ENCODE data around the gene SLC24A4.

Gene SLC24A4

GRCh38 chr14:92503756-92504491 is 181.0 kb downstream of the SLC24A4 start:
- in situ Hi-C loops (cut with MboI; ENCODE audit: low pct_unique_long_range_greater_than_20kb, low sequenced_read_pairs), result no loop called here
- DNase-seq, result no peak

- no peak for DNase-seq
- in situ Hi-C loops (cut with MboI; ENCODE audit: low pct_unique_long_range_greater_than_20kb, low sequenced_read_pairs), result no loop called here
These were observed 182.9 kb downstream of the SLC24A4 start for GRCh38 chr14:92505826-92506225.

- in situ Hi-C loops (cut with MboI; ENCODE audit: low pct_unique_long_range_greater_than_20kb, low sequenced_read_pairs), result no loop called here
- DNase-seq, result no peak
These were observed 183.3 kb downstream of the SLC24A4 start for GRCh38 chr14:92506231-92506630.

GRCh38 chr14:92507174-92507768 is 184.3 kb downstream of the SLC24A4 start:
- in situ Hi-C loops (cut with MboI; ENCODE audit: low pct_unique_long_range_greater_than_20kb, low sequenced_read_pairs), result no loop called here
- DNase-seq, result peak; percentile 74

- no peak for DNase-seq
- in situ Hi-C loops (cut with MboI; ENCODE audit: low pct_unique_long_range_greater_than_20kb, low sequenced_read_pairs), result no loop called here
These were observed 188.0 kb downstream of the SLC24A4 start for GRCh38 chr14:92510972-92511371.

- DNase-seq, result no peak
These were observed 188.7 kb downstream of the SLC24A4 start for GRCh38 chr14:92511453-92512238.

GRCh38 chr14:92512807-92513203 is 189.8 kb downstream of the SLC24A4 start:
- no peak for DNase-seq
- in situ Hi-C loops (cut with MboI; ENCODE audit: low pct_unique_long_range_greater_than_20kb, low sequenced_read_pairs), result no loop called here

More at GRCh38 chr14:92511453-92512238, 188.7 kb downstream of the SLC24A4 start:
- in situ Hi-C loops (cut with MboI; ENCODE audit: low pct_unique_long_range_greater_than_20kb, low sequenced_read_pairs), result no loop called here

- DNase-seq, result peak; percentile 64
- in situ Hi-C loops (cut with MboI; ENCODE audit: low pct_unique_long_range_greater_than_20kb, low sequenced_read_pairs), result no loop called here
These were observed 190.4 kb downstream of the SLC24A4 start, which contains the start of gene RIN3 for GRCh38 chr14:92513204-92513965. Gene RIN3 (plus strand): TSS chr14:92513781. CDS start chr14:92513933, 152 bp downstream.

- in situ Hi-C loops (cut with MboI; ENCODE audit: low pct_unique_long_range_greater_than_20kb, low sequenced_read_pairs), result no loop called here
- no peak for DNase-seq
These were observed 191.2 kb downstream of the SLC24A4 start for GRCh38 chr14:92513966-92514843.

GRCh38 chr14:92514844-92515514 is 192.0 kb downstream of the SLC24A4 start:
- in situ Hi-C loops (cut with MboI; ENCODE audit: low pct_unique_long_range_greater_than_20kb, low sequenced_read_pairs), result no loop called here
- no peak for DNase-seq

GRCh38 chr14:92515546-92516343 is 192.8 kb downstream of the SLC24A4 start:
- in situ Hi-C loops (cut with MboI; ENCODE audit: low pct_unique_long_range_greater_than_20kb, low sequenced_read_pairs), result no loop called here
- no peak for DNase-seq

- in situ Hi-C loops (cut with MboI; ENCODE audit: low pct_unique_long_range_greater_than_20kb, low sequenced_read_pairs), result no loop called here
- DNase-seq, result no peak
These were observed 193.5 kb downstream of the SLC24A4 start for GRCh38 chr14:92516344-92516965.

GRCh38 chr14:92516966-92517506 is 194.1 kb downstream of the SLC24A4 start:
- in situ Hi-C loops (cut with MboI; ENCODE audit: low pct_unique_long_range_greater_than_20kb, low sequenced_read_pairs), result no loop called here
- DNase-seq, result no peak

GRCh38 chr14:92517761-92518160 is 194.8 kb downstream of the SLC24A4 start:
- in situ Hi-C loops (cut with MboI; ENCODE audit: low pct_unique_long_range_greater_than_20kb, low sequenced_read_pairs), result no loop called here
- DNase-seq, result no peak

- no peak for DNase-seq
- in situ Hi-C loops (cut with MboI; ENCODE audit: low pct_unique_long_range_greater_than_20kb, low sequenced_read_pairs), result no loop called here
These were observed 196.5 kb downstream of the SLC24A4 start for GRCh38 chr14:92519246-92520101.

Data from KBM-7 (cell line).